Measurements from ENCODE around the gene GSG1L. TPM values are rescaled to one million over a fixed set of nuclear protein-coding genes. Genes with fewer than 3 reads are reported as not detected.
"Not testable (repeated sequence)": the region's sequence is repeated elsewhere in the genome, so short reads cannot be mapped to it uniquely, and the experiment has no call there.

GSG1L gene
- total RNA-seq, 1 experiment from 2014 or later: not detected

GRCh38 chr16:27903046-27903655 lies 160.4 kb downstream of the GSG1L start:
- DNase-seq (ENCODE audit: low spot score): no peak

DNA sequence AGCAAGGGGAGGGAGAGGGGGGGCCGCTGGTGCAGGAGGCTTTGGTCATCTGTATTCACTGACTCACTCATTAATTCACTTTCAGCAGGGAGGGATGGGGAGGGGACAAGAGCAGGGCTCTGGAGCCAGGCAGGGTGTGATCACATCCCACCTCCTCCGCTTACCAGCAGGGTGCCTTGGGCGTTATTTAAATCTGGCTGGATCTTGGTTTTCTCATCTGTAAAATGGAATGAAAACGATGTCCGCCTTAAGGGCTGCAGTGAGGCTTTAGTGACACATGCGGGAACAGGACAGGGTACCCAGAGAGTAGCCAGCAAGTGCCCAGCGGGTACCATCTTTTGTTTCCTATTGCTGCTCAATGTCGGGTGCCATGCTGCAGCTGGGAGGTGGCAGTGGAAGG lies 161.0 kb downstream of the GSG1L start:
- DNase-seq (ENCODE audit: low spot score): no peak

GRCh38 chr16:27901956-27902355 lies 161.6 kb downstream of the GSG1L start:
- DNase-seq (ENCODE audit: low spot score): no peak

- no peak for DNase-seq (ENCODE audit: low spot score)
These were observed 163.8 kb downstream of the GSG1L start for GRCh38 chr16:27899736-27900135.

- no peak for DNase-seq (ENCODE audit: low spot score)
These were observed 169.1 kb downstream of the GSG1L start for GRCh38 chr16:27894386-27894785.

DNA sequence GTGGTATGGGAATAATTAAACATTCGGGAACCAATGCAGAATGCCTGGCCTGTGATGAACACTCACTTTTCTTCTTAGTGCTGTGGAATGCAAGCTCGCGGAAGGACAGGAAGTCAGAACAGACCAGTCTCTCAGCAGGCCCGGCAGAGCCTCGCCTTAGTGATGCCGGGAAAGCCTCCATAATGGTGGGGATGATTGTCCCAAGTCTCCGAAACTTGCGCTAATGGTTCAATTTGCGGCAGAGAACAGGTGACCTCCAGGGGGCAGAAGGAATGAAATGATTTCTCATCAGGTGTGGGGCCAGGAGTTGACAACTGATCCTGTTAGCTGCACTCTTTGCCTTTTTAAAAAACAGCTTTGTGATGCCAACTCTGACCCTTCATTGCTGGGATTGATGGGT lies 170.6 kb downstream of the GSG1L start:
- no peak for DNase-seq (ENCODE audit: low spot score)

DNA sequence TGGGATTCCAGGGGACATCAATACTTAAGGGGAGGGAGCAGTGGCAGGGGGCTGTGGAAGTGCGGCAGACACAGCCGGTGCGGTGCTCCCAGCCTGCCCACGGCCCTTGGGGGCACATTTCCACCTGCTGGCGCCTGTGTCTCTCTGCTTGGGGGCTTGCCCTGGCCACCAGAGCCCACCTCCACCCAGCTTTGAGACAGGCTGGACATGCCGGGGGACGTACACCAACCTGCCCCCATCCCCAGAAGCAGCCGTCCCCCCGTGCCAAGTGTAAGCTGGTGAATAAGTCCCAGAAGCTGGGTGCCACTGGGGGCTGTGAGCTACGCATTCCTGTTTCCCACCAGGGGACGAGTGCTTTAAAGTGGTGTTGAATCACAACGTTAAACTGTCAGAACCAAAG lies 172.6 kb downstream of the GSG1L start:
- DNase-seq (ENCODE audit: low spot score): no peak

DNA sequence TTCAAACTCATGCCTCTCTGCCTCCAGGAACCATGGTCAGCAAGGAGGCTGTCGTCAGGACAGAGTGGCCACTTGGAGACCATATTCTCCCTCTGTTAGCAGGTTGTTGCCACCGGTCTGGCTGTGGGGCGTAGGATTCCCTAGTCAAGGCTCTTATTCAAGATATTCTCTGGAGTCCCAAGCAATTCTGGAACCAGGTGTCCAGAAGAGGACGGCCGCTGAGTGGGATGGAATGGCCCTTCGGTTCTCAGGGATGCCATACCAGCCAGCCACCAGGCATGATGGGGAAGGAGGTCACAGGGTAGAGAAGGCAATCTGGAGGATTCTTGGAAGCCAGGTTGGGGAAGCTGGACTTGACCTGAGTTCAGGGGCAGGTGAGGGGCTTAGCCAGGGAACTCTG lies 173.5 kb downstream of the GSG1L start:
- DNase-seq (ENCODE audit: low spot score): no peak

DNA sequence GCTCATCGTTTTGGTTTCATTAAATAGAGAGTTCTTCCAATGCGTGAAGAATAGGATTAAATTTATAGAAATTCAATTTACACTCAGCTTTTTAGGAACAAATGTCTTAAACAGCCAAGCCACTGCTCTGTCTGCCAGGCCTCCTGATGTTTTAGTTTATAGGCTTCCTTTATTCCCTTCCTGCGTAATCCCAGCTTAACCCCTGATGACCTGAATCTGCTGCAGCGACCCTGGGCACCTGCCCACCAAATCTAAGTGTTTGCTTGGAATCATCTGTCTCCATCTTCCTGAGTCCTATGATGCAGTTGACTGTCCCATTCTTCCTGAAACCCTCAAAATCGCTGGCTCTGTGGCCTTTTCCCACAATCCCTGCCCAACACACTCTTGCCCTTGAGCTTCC lies 179.9 kb downstream of the GSG1L start:
- DNase-seq (ENCODE audit: low spot score): no peak

- no peak for DNase-seq (ENCODE audit: low spot score)
These were observed 183.2 kb downstream of the GSG1L start for GRCh38 chr16:27880287-27880686.

DNA sequence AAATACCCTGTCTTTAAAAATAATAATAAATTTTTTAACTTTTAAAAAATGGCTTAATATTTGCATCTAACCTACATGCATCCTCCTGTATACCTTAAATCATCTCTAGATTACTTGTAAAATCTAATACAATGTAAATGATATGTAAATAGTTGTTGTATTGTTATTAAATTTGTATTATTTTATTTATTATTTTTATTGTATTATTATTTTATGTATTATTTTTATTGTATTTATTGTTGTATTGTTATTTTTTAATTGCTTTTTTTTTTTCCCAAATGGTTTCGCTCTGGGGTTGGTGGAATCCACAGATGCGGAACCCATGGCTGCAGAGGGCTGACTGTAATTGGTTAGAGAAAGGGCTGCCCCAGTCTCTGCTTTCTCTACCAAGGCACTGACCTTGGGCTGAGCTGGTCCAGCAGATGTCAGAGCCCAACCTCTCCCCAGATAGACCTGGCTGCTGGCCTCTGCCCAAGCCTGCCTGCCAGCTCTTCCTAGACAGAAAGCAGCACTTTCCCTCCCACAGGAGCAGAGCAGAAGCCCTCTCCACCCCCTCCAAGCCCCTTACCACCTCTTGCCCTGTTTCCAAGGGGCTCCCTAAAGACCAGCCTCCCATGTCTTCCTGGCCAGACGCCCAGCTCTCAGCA lies 183.8 kb downstream of the GSG1L start:
- no peak for DNase-seq (ENCODE audit: low spot score)

GRCh38 chr16:27872627-27873026 lies 190.9 kb downstream of the GSG1L start:
- not testable (repeated sequence) for DNase-seq (ENCODE audit: low spot score)

DNA sequence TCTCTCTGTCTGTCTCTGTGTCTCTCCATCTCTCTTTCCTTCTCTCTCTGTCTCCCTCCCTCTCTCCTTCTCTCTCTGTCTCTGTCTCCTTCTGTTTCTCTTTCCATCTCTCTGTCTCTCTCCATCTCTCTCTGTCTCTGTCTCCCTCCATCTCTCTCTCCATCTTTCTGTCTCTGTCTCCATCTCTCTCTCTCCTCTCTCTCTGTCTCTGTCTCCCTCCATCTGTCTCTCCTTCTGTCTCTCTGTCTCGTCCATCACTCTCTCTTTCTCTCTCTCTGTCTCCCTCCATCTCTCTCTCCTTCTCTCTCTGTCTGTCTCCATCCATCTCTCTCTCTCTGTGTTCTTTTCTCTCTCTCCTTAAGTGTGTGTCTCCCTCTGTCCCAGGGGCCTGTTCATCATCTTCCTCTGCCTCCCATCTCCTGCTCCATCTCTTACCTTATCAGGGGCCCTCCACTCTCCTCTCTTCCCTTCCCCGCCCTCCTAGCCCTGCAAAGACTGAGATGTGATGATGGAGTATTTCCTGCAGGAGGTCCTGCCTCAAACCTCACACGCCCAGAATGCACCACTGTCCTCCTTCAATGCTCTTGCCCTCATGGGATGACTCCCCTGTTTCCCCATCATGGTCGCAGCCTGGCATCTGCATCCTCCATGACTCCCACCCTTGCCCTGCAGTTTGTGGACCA lies 193.3 kb downstream of the GSG1L start:
- DNase-seq (ENCODE audit: low spot score): no peak

GRCh38 chr16:27869411-27869810 lies 194.1 kb downstream of the GSG1L start:
- DNase-seq (ENCODE audit: low spot score): no peak

DNA sequence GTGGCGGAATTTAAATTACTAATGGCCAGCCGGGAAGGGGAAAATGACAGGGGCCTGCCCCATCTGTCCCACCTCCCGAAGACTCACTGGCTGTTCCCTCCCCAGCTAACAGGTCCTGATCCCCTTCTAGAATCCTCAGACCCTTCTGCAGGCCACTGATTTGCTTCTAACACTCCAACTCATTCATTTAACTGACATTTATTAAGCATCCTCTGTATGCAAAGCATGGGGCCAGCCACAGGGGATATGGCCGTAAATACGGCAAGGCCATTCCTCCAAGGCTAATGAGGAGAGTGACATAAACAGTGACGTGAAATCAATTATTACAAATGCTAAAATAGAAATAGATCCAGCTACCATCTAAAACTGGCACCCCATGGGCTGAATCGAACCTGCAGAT lies 195.3 kb downstream of the GSG1L start:
- no peak for DNase-seq (ENCODE audit: low spot score)

DNA sequence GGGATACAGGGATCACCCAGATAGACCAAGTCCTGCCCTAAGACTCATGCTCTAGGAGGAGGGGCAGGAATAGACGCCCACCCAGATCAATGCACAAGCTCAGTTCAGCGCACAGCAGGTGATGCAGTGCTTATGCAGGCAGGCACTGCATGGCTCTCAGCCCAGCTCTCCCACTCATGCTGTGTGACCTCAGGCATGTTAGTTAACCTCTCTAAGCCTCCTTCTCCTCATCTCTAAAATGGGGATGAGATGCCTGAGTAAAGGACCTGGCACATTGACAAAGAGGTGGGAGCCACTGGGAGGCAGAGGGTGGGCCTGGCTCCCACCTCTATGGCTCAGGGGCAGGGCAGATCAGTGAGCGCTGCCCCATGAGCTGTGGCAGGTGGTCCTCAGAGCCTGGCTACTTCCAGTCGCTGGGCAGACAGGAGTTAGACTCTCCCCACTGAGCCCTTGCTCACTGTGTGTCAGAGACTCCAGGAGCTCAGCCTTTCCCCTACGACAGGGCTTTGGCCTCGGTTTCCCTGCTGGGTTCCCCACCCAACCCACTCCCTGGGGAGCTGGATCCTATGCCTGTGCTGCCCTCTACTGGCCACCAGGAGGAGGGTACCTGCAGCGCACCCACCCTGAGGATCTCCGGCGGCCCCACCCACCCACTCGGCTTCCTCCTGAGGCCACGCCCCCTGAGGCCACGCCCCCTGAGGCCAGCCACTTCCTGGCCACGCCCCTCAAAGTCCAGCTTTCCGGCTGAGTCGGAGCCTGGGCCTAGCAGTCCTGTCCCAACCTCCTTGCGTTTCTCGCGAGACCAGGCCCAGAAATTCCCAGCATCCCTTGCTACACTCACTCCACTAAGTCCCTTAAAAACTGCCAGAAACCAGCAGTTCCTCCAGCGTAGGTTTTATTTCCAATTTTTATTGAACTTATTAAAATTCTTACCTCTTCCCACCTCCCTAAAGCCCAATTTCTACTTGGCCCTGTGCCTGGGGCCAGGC lies 196.1 kb downstream of the GSG1L start:
- DNase-seq (ENCODE audit: low spot score): peak; percentile 90

DNA sequence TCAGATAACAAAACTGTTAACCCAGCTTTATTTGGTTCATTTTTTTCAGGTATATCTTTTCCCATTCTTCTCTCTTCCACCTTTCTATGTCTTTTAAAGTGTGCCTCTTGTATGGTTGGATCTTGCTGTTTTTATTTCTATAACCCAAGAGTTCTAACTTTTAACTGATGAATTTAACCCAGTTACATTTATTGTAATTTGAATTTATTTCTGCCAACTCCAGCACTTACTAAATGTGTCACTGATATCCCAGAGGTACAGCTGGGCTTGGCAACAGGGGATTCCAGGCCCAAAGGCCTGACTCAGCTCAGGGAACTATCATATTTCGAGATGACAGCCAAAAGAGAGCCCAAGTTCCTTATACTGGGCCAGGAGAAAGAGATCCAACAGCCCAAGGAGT lies 200.1 kb downstream of the GSG1L start:
- no peak for DNase-seq (ENCODE audit: low spot score)

DNA sequence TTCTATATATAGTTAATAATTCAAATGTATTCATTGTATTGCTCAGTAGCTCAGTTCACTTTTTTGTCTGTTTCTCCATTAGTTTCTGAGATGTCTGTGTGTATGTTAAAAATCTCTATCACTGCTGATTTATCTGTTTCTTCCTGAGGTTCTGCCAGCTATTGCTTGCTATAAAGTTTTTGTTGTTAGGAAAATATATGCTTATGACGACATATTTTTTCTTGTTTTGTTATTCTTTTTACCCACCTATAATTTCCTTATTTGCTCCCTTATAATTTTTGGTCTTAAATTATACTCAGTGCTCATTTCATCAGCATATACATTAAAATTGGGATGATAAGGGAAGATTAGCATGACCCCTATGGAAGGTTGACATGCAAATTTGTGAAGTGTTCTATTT lies 200.6 kb downstream of the GSG1L start:
- no peak for DNase-seq (ENCODE audit: low spot score)

- no peak for DNase-seq (ENCODE audit: low spot score)
These were observed 203.4 kb downstream of the GSG1L start for GRCh38 chr16:27860091-27860490.

DNA sequence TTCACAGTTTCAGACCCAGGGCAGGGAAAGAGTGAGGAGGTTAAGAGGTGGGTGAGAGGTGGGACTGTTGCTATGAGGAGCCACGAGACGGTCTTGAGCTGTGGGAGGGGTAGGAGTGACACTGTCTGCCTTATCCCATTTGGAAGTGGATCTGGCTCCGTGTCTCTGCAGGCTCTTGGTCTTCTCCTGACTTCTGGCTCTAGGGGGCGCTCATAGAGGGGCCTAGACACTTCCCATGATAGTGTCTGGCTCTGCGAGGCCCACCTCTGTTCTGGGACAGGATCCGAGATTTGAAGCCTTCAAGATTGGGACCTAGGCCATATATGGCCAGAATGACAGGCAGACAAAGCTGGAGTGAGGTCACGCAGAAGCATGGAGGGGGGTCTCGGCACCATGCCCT lies 204.5 kb downstream of the GSG1L start:
- DNase-seq (ENCODE audit: low spot score): no peak

- no peak for DNase-seq (ENCODE audit: low spot score)
These were observed 209.9 kb downstream of the GSG1L start for GRCh38 chr16:27853651-27854050.

DNA sequence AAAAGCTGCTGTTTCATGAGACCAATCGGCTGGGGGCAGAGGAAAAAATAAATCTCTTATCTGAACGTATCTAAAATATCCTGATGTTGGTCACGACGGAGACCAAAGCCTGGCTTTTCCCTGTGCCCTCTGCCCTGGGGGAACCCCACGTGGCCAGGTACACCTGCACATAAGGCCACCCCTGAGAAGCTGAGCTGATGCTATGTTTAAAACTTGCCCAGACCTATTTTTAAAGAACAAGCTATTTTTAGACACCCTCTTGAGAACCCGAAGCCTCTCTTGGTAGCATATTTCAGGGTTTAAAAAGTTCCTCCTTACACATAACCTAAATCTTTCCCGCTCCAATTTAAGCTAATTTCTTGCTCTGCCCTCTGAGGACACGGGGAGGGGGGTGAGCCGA lies 210.4 kb downstream of the GSG1L start:
- DNase-seq (ENCODE audit: low spot score): no peak
